ENCODE measurements around the gene SMCO2. TPM values are rescaled to one million over a fixed set of nuclear protein-coding genes. Genes with fewer than 3 reads are reported as not detected.

SMCO2 gene
- total RNA-seq, 1 donor from 2014 or later = 0.46 TPM

GRCh38 chr12:27451036-27451825 lies 4.7 kb downstream of the SMCO2 start:
- Mint-ChIP-seq H3K4me3 (ENCODE audit: unreplicated experiment) (no peak overlapping the region), H3K36me3 (ENCODE audit: low read depth, unreplicated experiment) (peaks cover 3% of the 10 kb centered on the region), H3K4me1 (ENCODE audit: unreplicated experiment) (no peaks in the 10 kb centered on the region), H3K27ac (ENCODE audit: unreplicated experiment) (no peak overlapping the region), H3K9me3 (ENCODE audit: unreplicated experiment) (no peaks in the 10 kb centered on the region), H3K27me3 (ENCODE audit: unreplicated experiment) (peaks cover 2% of the 10 kb centered on the region)
- TF ChIP-seq CTCF (IDR thresholded peaks at IDR 0.05; ENCODE audit: unreplicated experiment) = no peak
- no peak for DNase-seq (ENCODE audit: low spot score)

GRCh38 chr12:27453421-27453820 lies 6.9 kb downstream of the SMCO2 start:
- H3K27ac Mint-ChIP-seq (ENCODE audit: unreplicated experiment) = no peak overlapping the region
- H3K9me3 Mint-ChIP-seq (ENCODE audit: unreplicated experiment) = no peaks in the 10 kb centered on the region
- H3K36me3 Mint-ChIP-seq (ENCODE audit: low read depth, unreplicated experiment) = no peaks in the 10 kb centered on the region
- no peak for DNase-seq (ENCODE audit: low spot score)
- H3K27me3 Mint-ChIP-seq (ENCODE audit: unreplicated experiment) = peaks cover 2% of the 10 kb centered on the region
- no peaks in the 10 kb centered on the region for H3K4me1 Mint-ChIP-seq (ENCODE audit: unreplicated experiment)
- no peak overlapping the region for H3K4me3 Mint-ChIP-seq (ENCODE audit: unreplicated experiment)
- TF ChIP-seq CTCF (IDR thresholded peaks at IDR 0.05; ENCODE audit: unreplicated experiment) = no peak

DNA sequence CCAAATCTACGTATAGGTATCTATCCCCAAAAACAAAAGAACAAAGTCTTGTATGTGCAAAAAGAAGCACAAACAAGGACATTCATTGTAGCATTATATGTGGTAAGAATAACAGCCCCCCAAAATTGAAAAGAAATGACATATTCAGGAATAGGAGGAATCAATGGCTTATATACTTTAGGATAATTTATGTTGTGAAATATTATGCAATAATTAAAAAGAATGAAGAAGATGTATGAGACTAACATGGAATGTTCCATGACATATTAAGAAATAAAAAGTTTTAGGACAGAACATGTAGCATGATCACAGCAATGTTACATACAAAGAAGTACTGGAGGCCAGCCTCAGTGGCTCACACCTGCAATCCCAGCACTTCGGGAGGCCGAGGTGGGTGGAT lies 9.1 kb downstream of the SMCO2 start:
- Mint-ChIP-seq H3K9me3 (ENCODE audit: unreplicated experiment) (no peaks in the 10 kb centered on the region), H3K27me3 (ENCODE audit: unreplicated experiment) (no peaks in the 10 kb centered on the region), H3K4me1 (ENCODE audit: unreplicated experiment) (peaks cover 5% of the 10 kb centered on the region), H3K27ac (ENCODE audit: unreplicated experiment) (no peak overlapping the region), H3K36me3 (ENCODE audit: low read depth, unreplicated experiment) (no peaks in the 10 kb centered on the region), H3K4me3 (ENCODE audit: unreplicated experiment) (no peak overlapping the region)
- DNase-seq (ENCODE audit: low spot score) = no peak
- no peak for TF ChIP-seq CTCF (IDR thresholded peaks at IDR 0.05; ENCODE audit: unreplicated experiment)

DNA sequence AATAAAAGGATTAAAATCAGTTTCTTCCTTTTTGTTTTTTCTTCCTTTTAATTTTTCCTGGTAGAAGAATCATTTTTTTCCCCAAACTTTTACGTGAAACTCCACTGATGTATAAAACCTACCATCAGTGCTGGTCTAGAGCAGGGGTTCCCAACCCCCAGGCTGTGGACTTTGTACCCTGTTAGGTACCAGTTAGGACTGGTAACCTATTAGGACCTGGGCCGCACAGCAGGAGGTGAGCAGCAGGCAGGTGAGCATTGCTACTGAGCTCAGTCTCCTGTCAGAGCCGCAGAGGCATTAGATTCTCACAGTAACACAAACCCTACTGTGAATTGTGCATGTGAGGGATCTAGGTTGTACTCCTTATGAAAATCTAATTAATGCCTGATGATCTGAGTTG lies 10.1 kb downstream of the SMCO2 start:
- no peak for TF ChIP-seq CTCF (IDR thresholded peaks at IDR 0.05; ENCODE audit: unreplicated experiment)
- no peaks in the 10 kb centered on the region for H3K9me3 Mint-ChIP-seq (ENCODE audit: unreplicated experiment)
- H3K27ac Mint-ChIP-seq (ENCODE audit: unreplicated experiment) = no peak overlapping the region
- H3K36me3 Mint-ChIP-seq (ENCODE audit: low read depth, unreplicated experiment) = no peaks in the 10 kb centered on the region
- no peak for DNase-seq (ENCODE audit: low spot score)
- H3K4me3 Mint-ChIP-seq (ENCODE audit: unreplicated experiment) = no peak overlapping the region
- H3K4me1 Mint-ChIP-seq (ENCODE audit: unreplicated experiment) = peaks cover 14% of the 10 kb centered on the region
- no peaks in the 10 kb centered on the region for H3K27me3 Mint-ChIP-seq (ENCODE audit: unreplicated experiment)

DNA sequence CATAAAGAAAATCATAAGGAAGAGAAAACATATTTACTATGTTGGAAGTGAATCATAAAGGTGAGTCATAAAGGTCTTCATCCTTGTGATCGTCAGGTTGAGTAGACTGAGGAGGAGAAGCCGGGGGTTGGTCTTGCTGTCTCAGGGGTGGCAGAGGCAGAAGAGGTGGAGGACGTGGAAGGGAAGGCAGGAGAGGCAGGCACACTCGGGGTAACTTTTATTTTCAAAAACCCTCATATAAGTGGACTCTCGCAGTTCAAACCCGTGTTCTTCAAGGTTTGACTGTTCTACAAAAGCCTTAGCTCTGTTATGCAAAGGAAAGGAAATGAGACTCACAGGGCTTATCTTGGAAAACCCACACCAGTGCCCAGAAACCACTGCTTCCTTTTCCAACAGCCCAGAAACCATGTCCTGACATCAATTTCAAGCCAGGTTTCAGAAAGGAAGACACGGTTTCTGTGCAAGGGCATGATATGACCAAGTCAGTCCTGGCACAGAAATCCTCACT lies 14.0 kb downstream of the SMCO2 start:
- H3K36me3 Mint-ChIP-seq (ENCODE audit: low read depth, unreplicated experiment) = no peaks in the 10 kb centered on the region
- peaks cover 3% of the 10 kb centered on the region for H3K27me3 Mint-ChIP-seq (ENCODE audit: unreplicated experiment)
- no peaks in the 10 kb centered on the region for H3K9me3 Mint-ChIP-seq (ENCODE audit: unreplicated experiment)
- H3K4me1 Mint-ChIP-seq (ENCODE audit: unreplicated experiment) = peaks cover 27% of the 10 kb centered on the region
- peak overlapping the region; percentile 22 for H3K4me3 Mint-ChIP-seq (ENCODE audit: unreplicated experiment)
- peak overlapping the region; percentile 81 for H3K27ac Mint-ChIP-seq (ENCODE audit: unreplicated experiment)
- DNase-seq (ENCODE audit: low spot score) = no peak
- TF ChIP-seq CTCF (IDR thresholded peaks at IDR 0.05; ENCODE audit: unreplicated experiment) = no peak
